Activated CD8-positive, alpha-beta T cell treated with anti-CD3 and anti-CD28 coated beads for 36 hours (primary cell): Measurements from ENCODE around the gene RIN3. TPM values are rescaled to one million over a fixed set of nuclear protein-coding genes. Genes with fewer than 3 reads are reported as not detected.
A peak's percentile ranks its signal among the peaks of the same experiment; 100 is the strongest.

Experiments used
- ATAC-seq: fragments of 200-7000 bp; cut with Tn5 transposase; one replicate; pipeline ENCODE4 v1.10.0; 2021; ENCODE audit warnings: mild to moderate bottlenecking, moderate library complexity
- CTCF ChIA-PET: fragments of 350-600 bp; sonication (Branson Sonifier 250); formaldehyde crosslinking; loops from one replicate; lab custom pipeline; 2021; ENCODE audit warnings: antibody characterized with exemption; lab: Charles Lee
- POLR2A ChIA-PET: fragments of 350-600 bp; sonication (Branson Sonifier 250); formaldehyde crosslinking; loops from one replicate; lab custom pipeline; 2021; ENCODE audit warnings: antibody characterized with exemption; lab: Charles Lee
- DNase-seq: peaks from one replicate; pipeline ENCODE4 v3.0.0-alpha.2; 2020
- H3K27ac Mint-ChIP-seq: one replicate; pipeline ENCODE4 v1.8.0; 2021; ENCODE audit warnings: mild to moderate bottlenecking, mixed read lengths
- H3K27me3 Mint-ChIP-seq: one replicate; pipeline ENCODE4 v1.8.0; 2021; ENCODE audit warnings: mixed read lengths
- H3K36me3 Mint-ChIP-seq: one replicate; pipeline ENCODE4 v1.8.0; 2021; ENCODE audit warnings: low read depth, mixed read lengths
- H3K4me1 Mint-ChIP-seq: one replicate; pipeline ENCODE4 v1.8.0; 2021; ENCODE audit warnings: low read depth, mixed read lengths
- H3K4me3 Mint-ChIP-seq: one replicate; pipeline ENCODE4 v1.8.0; 2021; ENCODE audit warnings: mild to moderate bottlenecking, moderate library complexity, mixed read lengths
- H3K9me3 Mint-ChIP-seq: one replicate; pipeline ENCODE4 v1.8.0; 2021; ENCODE audit warnings: mixed read lengths
- intact Hi-C: fragments of 100-400 bp; cut with micrococcal nuclease; formaldehyde crosslinking; loops from one replicate; pipeline ENCODE4 v1.10.0; 2022
- total RNA-seq, 2 experiments: library from RNA; stranded (reverse); gene quantifications; one replicate each; pipeline ENCODE4 v1.2.3, GENCODE V29; 2021
- TF ChIP-seq, protein P1 (sequence below): fragments of 200-600 bp; IDR thresholded peaks from one replicate; pipeline ENCODE4 v1.8.0; 2022; ENCODE audit warnings: antibody characterized with exemption, mild to moderate bottlenecking

RIN3 gene
- total RNA-seq, 2 experiments from 2014 or later = 61.3 to 62.4 TPM

DNA sequence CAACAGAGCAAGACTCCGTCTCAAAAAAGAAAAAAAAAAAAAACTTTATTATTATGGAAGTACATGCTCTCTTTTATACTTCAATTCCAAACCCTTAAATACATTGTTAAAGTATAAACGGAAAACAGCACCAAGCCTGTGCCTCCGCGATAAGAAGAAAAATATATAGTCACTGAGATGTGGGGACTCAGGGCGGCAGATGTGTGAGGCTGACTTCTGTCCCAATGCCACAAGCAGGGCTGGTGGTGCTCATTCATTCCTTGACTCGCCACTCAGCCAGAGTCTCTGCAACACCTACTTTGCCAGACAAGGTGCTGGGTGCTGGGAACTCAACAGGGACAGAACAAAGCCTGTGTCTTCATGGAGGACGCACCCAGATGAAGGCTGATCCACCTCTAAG, 221.0 kb downstream of the RIN3 start:
- H3K4me3 Mint-ChIP-seq = no peak overlapping the region
- peaks cover 3% of the 10 kb centered on the region for H3K27me3 Mint-ChIP-seq
- TF ChIP-seq, protein P1, sequence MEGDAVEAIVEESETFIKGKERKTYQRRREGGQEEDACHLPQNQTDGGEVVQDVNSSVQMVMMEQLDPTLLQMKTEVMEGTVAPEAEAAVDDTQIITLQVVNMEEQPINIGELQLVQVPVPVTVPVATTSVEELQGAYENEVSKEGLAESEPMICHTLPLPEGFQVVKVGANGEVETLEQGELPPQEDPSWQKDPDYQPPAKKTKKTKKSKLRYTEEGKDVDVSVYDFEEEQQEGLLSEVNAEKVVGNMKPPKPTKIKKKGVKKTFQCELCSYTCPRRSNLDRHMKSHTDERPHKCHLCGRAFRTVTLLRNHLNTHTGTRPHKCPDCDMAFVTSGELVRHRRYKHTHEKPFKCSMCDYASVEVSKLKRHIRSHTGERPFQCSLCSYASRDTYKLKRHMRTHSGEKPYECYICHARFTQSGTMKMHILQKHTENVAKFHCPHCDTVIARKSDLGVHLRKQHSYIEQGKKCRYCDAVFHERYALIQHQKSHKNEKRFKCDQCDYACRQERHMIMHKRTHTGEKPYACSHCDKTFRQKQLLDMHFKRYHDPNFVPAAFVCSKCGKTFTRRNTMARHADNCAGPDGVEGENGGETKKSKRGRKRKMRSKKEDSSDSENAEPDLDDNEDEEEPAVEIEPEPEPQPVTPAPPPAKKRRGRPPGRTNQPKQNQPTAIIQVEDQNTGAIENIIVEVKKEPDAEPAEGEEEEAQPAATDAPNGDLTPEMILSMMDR = no peak
- no peak overlapping the region for H3K27ac Mint-ChIP-seq
- DNase-seq (no peak), ATAC-seq (no peak)
- H3K4me1 Mint-ChIP-seq = peaks cover 21% of the 10 kb centered on the region
- H3K9me3 Mint-ChIP-seq = no peaks in the 10 kb centered on the region
- H3K36me3 Mint-ChIP-seq = peaks cover 10% of the 10 kb centered on the region
- CTCF ChIA-PET = interaction anchor here (1.5 kb wide), 1 partner anchor 20 kb away, joined by 4 read pairs; no protein-coding TSS in a partner anchor
- POLR2A ChIA-PET = interaction anchor here (0.6 kb wide), 1 partner anchor 33 kb away, joined by 3 read pairs; no protein-coding TSS in a partner anchor
- intact Hi-C loops = loop anchor here (5.0 kb wide), 1 partner anchor 33 kb away; no protein-coding TSS in a partner anchor

DNA sequence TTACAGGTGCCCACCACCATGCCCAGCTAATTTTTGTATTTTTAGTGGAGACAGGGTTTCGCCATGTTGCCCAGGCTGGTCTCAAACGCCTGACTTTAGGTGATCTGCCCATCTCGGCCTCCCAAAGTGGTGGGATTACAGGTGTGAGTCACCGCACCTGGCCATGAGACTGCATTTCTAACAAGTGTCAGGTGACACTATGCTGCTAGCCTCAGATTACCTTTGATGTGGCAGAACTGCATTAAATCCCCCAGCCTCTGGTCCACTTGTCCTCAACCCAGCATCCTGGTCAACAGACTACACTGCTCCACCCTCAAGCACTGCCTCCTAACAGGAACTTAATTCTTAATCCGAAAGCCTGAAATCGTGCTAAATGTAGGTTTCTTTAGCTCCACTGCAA, 221.8 kb downstream of the RIN3 start:
- Mint-ChIP-seq H3K36me3 (peaks cover 10% of the 10 kb centered on the region), H3K4me3 (no peak overlapping the region), H3K27ac (no peak overlapping the region), H3K9me3 (no peaks in the 10 kb centered on the region), H3K27me3 (peaks cover 3% of the 10 kb centered on the region), H3K4me1 (peaks cover 13% of the 10 kb centered on the region)
- intact Hi-C loops = no loop called here
- DNase-seq (no peak), ATAC-seq (no peak)
- TF ChIP-seq, protein P1 = no peak
- POLR2A ChIA-PET = no interaction called here
- CTCF ChIA-PET = no interaction called here

DNA sequence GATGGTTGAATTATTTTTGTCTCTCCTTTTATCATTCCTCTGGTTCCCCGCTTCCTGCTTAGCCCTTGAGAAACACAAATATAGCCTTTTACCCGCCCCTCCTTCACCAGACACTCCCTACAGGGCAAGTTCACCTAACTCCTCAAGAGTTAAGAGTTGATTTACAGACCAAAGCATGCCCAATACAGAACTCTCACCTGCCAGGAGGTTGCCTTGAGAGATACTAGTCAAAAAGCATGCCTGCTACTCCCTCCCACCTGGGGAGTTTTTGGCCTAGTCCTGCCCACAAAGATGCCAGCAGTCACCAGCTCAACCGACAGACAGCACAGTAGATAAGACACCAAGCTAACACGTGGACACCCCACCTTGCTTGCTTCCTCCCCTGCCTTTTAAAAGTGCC, 223.6 kb downstream of the RIN3 start:
- TF ChIP-seq, protein P1 = no peak
- peak; percentile 71 for ATAC-seq
- no peak overlapping the region for H3K27ac Mint-ChIP-seq

DNA sequence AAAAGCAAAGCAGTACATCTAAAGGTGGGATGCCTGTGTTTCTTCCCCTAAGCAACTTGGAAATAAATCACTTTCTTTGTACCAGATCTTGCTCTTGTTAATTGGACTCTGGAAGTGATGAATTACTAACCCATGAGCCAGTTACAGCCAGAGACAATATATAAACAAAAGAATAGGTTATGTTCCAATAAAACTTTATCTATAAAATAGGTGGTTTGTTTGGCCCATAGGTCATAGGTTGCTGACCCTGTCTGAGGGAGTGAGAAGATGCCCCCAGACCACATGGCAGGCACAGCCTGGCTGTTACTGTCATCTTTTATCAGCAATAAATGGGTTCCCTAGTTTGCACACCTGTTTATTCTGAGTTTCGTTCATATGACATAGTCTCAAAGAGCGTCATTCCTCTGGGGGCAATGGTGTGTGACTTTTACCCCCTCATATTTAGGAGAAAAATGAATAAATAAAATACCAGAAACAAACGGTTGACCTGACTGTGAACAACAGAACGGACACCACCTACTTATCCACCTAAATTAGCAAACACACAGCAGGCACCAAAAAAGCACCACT, 224.1 kb downstream of the RIN3 start:
- Mint-ChIP-seq H3K9me3 (no peaks in the 10 kb centered on the region), H3K27me3 (peaks cover under 1% of the 10 kb centered on the region), H3K27ac (no peak overlapping the region), H3K4me3 (no peak overlapping the region), H3K4me1 (peaks cover 13% of the 10 kb centered on the region), H3K36me3 (no peaks in the 10 kb centered on the region)
- ATAC-seq (no peak), DNase-seq (no peak)
- CTCF ChIA-PET = no interaction called here
- intact Hi-C loops = no loop called here
- POLR2A ChIA-PET = interaction anchor here (0.6 to 1.0 kb wide), 2 partner anchors 11 to 21 kb away, joined by 3 read pairs; no protein-coding TSS in a partner anchor
- TF ChIP-seq, protein P1 = no peak

More for the DNA sequence above, 223.6 kb downstream of the RIN3 start:
- intact Hi-C loops = no loop called here
- Mint-ChIP-seq H3K9me3 (no peaks in the 10 kb centered on the region), H3K4me3 (no peak overlapping the region), H3K36me3 (no peaks in the 10 kb centered on the region), H3K4me1 (peaks cover 13% of the 10 kb centered on the region), H3K27me3 (peaks cover 3% of the 10 kb centered on the region)
- ChIA-PET CTCF (no interaction called here), POLR2A (interaction anchor here (0.6 to 1.0 kb wide), 2 partner anchors 12 to 21 kb away, joined by 3 read pairs; no protein-coding TSS in a partner anchor)
- DNase-seq = peak; percentile 34

Other genes with a start within 250 kb of the RIN3 start
- gene SLC24A4, start 190.6 kb upstream of the RIN3 start, total RNA-seq = not detected
- gene LGMN, start 234.8 kb downstream of the RIN3 start, total RNA-seq = 1 to 10 TPM; 2.1 to 2.3 TPM